NCI-H2029 (cell line): ENCODE data around the gene TSPO2.

Source experiments
- DNase-seq: peaks from one replicate; lab custom pipeline; 2025; lab: John Stamatoyannopoulos, UW

TSPO2 gene

GRCh38 chr6:41027799-41028560 is 14.3 kb upstream of the TSPO2 start:
- DNase-seq = peak; percentile 50

GRCh38 chr6:41028561-41029412 is 13.5 kb upstream of the TSPO2 start:
- no peak for DNase-seq

DNA sequence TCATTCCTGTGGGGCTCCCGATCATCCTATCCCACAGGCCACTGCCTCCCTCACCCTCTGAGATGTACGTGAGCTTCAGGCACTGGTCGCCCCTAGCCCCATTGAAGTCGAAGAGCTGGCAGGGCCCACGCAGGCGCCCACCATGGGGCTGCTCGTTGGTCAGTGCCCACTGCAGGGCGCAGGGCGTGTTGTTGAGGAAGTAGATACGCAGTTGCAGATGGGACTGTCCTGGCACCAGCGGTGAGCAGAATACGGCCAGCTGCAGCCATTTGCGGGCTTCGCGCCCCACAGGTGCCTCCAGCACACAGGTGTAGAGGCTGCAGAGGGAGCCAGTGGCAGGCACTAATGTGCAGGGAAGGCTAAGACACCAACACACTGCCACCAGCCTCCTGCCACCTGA is 9.4 kb upstream of the TSPO2 start:
- DNase-seq = no peak

DNA sequence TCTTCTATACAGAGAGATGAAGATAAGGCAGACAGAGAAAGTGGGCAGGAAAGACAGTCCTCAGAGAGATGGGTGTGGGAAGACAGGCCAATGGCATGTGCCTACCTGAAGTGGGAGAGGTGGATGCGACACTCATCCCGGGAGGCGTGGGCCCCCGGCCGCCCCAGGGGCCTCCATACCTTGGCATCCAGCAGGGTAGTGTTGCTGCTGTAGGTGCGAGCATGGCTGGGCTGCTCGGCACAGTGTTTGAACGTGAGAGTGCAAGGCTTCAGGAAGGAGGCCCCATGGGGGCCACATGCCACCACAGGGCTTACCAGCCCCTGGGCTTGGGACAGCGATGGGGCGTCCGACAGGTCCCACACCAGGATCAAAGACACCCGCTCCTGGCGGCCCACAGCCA is 8.5 kb upstream of the TSPO2 start:
- no peak for DNase-seq

DNA sequence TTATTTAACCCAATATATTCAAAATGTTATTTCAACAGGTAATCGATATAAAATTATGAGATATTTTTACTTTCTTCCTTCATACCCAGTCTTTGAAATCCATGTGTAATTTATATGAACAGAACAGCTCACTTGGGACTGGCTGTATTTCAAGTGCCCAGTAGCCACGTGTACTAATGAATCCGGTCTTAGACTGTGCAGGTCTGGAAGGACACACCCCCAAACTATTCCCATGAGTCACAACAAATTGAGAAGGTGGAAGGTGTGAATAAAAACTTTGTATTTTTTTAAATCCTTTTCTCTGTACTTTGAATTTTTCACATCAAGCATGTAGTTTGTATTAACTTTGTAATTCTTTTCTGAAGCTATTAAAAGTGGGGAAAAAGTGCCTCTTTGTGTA is 6.1 kb upstream of the TSPO2 start:
- no peak for DNase-seq

GRCh38 chr6:41036601-41037000 is 5.7 kb upstream of the TSPO2 start:
- DNase-seq = no peak

DNA sequence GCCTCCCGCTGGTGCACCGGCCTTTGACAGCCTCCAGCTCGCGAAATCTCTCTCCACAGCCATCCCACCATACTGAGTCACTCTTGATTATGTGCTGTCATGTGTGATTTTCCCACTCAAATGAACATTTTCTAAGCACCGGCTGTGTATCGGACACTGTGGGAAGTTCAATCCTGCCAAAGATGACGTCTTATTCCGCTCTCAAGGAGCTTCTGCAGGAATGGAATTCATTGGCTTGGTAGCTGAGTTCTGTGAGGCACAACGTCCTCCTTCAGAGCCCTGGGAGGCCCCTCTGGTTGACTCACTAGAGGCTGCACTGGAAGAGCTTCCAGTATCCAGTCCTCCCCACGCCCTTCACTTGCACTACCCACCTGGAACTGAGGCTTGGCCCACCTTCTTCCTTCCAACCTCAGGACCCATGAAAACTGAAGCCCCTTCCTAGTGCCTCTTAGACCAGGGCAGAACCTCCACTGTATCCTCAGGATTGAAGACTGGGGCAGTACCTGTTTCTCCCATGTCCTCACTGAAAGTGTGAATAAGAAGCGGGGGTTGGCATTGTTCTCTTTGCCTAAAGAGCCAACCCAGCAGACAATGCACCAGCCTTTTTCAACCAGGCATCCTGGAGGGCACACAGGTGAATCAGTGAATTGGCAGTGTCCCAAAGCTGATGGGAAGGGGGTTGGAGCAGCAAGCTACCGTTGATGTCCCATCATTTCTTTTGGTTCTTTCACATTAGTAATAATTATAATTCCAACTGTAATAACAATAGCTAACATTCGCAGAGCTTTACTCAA is 5.0 kb upstream of the TSPO2 start:
- no peak for DNase-seq

GRCh38 chr6:41038205-41038604 is 4.1 kb upstream of the TSPO2 start:
- no peak for DNase-seq

GRCh38 chr6:41039060-41039998 is 2.9 kb upstream of the TSPO2 start, which contains the start of gene UNC5CL:
Gene UNC5CL, minus strand, starts transcription at chr6:41039221. Its CDS starts 4,147 bp downstream, at chr6:41035074.
- DNase-seq = peak; percentile 55

GRCh38 chr6:41040101-41040939 is 1.9 kb upstream of the TSPO2 start:
- DNase-seq = peak; percentile 27

DNA sequence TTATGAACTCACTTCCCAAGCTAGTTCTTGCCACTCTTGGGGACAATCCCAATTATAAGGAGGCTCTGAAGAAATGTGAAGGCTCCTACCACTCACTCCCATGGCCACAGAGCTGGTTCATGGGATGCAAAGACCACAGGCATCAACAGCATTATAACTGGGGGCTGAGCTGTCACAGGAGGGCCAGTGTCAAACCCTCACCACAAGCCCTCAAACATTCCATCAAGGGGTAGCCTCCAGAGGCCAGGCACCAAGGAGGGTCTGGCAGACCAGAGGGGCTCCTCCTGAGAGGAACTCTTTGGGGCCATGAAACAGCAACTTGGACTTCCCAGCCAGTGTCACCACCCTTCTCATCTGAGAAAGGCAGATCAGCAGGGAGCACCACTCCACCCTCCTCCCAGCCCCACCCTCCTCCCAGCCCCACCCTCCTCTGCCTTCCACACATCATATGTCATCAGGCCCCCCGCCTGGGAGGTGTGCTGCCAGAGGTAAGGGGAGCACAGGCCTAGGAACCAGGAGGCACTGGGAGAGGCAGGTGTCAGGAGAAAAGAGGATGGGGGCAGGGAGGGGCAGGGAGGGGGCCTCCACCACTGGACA is 1.2 kb upstream of the TSPO2 start:
- DNase-seq = no peak

- no peak for DNase-seq
These were observed 884 bp downstream of the TSPO2 start for GRCh38 chr6:41043151-41043550.

- no peak for DNase-seq
These were observed 3.4 kb downstream of the TSPO2 start for GRCh38 chr6:41045664-41046063.

DNA sequence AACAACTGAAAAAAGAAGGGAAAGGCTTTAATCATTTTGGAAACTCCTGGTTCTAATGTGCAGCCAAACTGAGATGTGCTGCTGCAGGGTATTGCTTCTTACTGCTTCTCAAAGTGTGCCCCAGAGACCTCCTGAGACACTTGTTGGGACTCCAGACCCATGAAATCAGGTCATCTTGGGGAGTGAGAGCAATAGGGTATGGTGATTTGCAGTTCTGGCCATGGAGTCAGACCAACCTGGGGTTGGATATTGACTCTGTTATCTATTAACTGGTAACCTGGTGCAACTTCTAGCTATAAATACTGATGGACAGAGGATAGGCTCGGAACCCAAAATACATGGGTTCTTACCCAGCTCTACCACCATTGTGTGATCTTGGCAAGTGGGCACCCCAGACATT is 3.8 kb downstream of the TSPO2 start:
- DNase-seq = no peak

DNA sequence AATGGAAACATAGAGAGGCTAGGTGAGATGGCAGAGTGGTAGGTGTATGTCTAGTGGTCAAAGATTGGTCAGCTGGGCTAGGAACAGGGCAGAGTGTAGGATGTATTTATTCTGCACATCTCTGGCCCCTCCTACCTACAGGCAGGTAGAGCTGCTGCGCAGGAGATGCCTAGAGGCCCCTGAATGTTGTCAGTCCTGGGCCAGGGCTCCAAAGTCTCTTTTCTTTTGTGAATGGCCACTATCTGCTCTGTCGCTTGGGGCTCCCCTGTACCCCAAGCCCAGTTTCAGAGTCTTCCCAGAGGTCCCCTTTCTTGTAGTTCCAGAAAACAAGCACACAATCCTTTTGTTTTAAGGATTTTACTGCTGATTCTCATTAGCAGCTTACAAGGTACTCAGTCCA is 5.0 kb downstream of the TSPO2 start:
- DNase-seq = no peak

DNA sequence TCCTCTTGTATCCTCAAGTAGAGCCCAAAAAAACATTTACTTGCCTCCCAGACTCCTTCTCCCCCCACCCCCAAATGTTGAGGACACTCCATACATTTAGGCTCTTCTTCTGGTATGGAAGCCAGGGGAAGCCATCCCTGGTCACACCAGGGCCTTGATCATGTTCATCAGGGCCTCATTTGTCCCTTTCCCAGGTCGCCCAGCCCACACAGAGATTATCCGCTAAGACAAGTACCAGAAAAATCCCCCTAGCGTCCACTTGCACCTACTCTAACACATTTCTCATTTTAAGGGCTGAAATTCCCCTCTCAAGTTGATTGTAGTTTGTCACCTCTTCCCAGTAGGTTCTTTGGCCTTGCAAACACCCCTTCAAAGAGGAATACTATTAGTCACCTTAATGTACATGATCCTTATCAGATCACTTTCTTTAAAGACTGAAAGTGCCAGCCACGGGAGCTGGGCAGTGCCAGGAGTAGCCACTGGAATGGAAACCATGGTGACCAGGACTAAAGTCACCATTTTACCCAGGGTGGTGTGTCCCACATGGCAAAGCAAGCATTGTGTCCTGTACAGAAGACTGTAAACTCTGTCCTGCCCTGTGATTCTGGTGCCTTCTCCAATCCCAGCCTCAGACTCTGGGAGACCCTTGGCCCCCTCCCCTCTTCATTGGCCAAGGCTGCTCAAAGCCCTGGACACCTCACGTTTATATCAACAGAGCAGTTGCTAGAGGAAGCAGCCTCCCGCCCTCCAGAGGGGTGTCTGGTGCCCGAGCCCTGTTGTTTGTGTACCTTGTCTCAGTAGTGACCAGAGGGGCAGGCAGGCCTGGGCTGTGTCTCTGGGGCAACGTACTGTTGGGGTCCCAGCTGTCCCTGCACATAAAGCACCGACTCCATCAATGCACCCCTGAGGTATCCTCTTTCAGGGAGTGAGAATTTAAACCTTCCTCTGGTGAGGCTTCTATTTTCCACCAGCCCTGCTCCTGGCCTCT is 5.8 kb downstream of the TSPO2 start:
- no peak for DNase-seq

DNA sequence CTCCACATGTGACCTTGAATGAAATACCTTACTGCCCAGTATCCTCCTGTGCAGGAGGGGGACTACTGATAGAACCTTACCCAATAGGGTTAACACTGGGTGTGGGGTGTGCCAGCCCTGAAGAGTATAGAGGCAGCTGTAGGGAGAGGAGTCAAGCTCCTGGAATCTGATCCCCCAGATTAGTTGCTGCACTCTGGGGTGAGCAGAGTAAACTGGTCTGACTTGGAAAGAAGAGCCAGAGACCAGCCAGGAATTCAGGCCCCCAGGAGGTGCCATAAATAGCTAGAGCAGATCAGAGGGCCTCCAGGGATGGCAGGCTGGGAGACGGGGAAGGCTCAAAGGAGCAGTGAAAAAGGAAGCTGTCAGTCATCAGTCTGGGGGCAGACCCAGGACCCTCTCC is 7.3 kb downstream of the TSPO2 start:
- no peak for DNase-seq

DNA sequence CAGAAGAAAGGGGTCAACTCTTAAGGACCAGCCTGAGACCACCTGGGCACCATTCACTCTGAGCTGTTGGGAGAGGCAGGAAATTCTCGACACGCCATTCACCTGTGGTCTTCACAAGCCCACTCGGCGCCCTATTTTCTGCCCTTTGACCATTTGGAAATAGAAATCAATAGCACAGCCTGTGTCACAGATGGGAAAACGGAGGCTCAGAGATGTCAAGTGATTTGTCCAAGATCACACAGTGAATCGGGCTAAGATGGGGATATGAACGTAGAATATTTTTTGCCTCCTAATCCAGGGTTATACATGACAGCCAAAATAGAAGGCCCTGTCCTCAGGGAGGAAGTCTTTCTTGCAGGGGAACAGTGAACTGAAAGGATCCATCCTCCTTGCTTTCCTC is 7.7 kb downstream of the TSPO2 start:
- DNase-seq = no peak

- DNase-seq = no peak
These were observed 8.3 kb downstream of the TSPO2 start for GRCh38 chr6:41050536-41050935.
